Activated T-helper 17 cell treated with anti-CD3 and anti-CD28 coated beads, Interleukin-2, amount 50 U/mL, for 72 hours (primary cell): ENCODE data around the gene CHST5. TPM values are rescaled to one million over a fixed set of nuclear protein-coding genes. Genes with fewer than 3 reads are reported as not detected.
"Not testable (repeated sequence)": the region's sequence is repeated elsewhere in the genome, so short reads cannot be mapped to it uniquely, and the experiment has no call there.

ENCODE experiments used
- ATAC-seq: fragments of 150-1000 bp; cut with Tn5 transposase; replicated peaks from 2 replicates; pipeline ENCODE4 v1.10.0; 2021; ENCODE audit warnings: mild to moderate bottlenecking, moderate library complexity
- H3K27ac Mint-ChIP-seq: one replicate; pipeline ENCODE4 v1.8.0; 2022; ENCODE audit warnings: mixed read lengths
- H3K27me3 Mint-ChIP-seq: one replicate; pipeline ENCODE4 v1.8.0; 2022; ENCODE audit warnings: mixed read lengths
- H3K36me3 Mint-ChIP-seq: one replicate; pipeline ENCODE4 v1.8.0; 2022; ENCODE audit warnings: low read depth, mild to moderate bottlenecking, mixed read lengths
- H3K4me1 Mint-ChIP-seq: one replicate; pipeline ENCODE4 v1.8.0; 2022; ENCODE audit warnings: mixed read lengths
- H3K4me3 Mint-ChIP-seq: one replicate; pipeline ENCODE4 v1.8.0; 2022; ENCODE audit warnings: mild to moderate bottlenecking, mixed read lengths
- H3K9me3 Mint-ChIP-seq: one replicate; pipeline ENCODE4 v1.8.0; 2022; ENCODE audit warnings: mixed read lengths
- total RNA-seq, 2 donors: library from RNA; stranded (reverse); gene quantifications; one replicate each; pipeline ENCODE4 v1.2.3, GENCODE V29; 2022

Gene CHST5
- total RNA-seq, 2 donors from 2014 or later, result not detected

DNA sequence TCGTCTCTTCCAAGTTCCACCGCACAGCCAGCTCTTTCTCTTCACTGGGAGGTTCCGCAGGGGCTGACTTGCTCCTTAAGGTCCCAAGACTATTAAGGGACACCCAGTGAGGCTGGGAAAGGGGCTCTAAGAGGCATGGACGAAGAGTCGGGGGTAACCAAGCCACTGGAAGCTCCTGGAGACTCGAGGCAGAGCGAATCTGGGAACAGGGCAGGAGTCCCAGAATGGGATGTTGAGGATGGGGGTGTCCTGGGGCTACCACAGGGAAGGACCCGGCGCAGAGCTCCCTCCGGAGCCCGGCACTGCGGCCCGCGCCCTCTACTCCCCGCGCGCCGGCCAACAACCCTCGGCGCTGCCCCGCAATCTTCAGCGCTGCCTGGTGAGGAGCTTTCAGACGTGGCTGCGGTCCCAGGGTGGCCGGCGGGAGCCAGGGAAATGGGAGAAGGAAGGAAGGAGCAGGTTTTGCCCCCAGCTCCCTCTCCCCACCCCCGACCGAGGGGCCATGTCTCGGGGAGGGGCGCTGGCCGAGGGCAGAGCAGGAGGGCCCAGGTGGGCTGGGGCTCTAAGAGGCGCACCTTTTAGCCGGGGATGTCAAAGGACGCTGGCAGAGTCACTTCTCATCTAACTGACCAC, 581 bp downstream of the CHST5 start:
- H3K9me3 Mint-ChIP-seq, result no peaks in the 10 kb centered on the region
- no peak overlapping the region for H3K27ac Mint-ChIP-seq
- H3K27me3 Mint-ChIP-seq, result no peaks in the 10 kb centered on the region
- no peak overlapping the region for H3K4me3 Mint-ChIP-seq
- no peaks in the 10 kb centered on the region for H3K4me1 Mint-ChIP-seq
- ATAC-seq, result no peak
- no peaks in the 10 kb centered on the region for H3K36me3 Mint-ChIP-seq

GRCh38 chr16:75534560-75535205, 1.2 kb downstream of the CHST5 start:
- no peak overlapping the region for H3K4me3 Mint-ChIP-seq
- H3K9me3 Mint-ChIP-seq, result no peaks in the 10 kb centered on the region
- no peaks in the 10 kb centered on the region for H3K27me3 Mint-ChIP-seq
- H3K27ac Mint-ChIP-seq, result no peak overlapping the region
- ATAC-seq, result no peak
- H3K36me3 Mint-ChIP-seq, result no peaks in the 10 kb centered on the region
- H3K4me1 Mint-ChIP-seq, result no peaks in the 10 kb centered on the region

- no peak overlapping the region for H3K4me3 Mint-ChIP-seq
- H3K4me1 Mint-ChIP-seq, result no peaks in the 10 kb centered on the region
- no peaks in the 10 kb centered on the region for H3K9me3 Mint-ChIP-seq
- no peaks in the 10 kb centered on the region for H3K27me3 Mint-ChIP-seq
- ATAC-seq, result no peak
- no peak overlapping the region for H3K27ac Mint-ChIP-seq
- no peaks in the 10 kb centered on the region for H3K36me3 Mint-ChIP-seq
Observed at GRCh38 chr16:75532791-75533190, 3.1 kb downstream of the CHST5 start.

GRCh38 chr16:75532142-75532765, 3.7 kb downstream of the CHST5 start:
- no peak for ATAC-seq
- H3K36me3 Mint-ChIP-seq, result no peaks in the 10 kb centered on the region

GRCh38 chr16:75529959-75530358, 5.9 kb downstream of the CHST5 start:
- Mint-ChIP-seq H3K4me3 (no peak overlapping the region), H3K9me3 (no peaks in the 10 kb centered on the region), H3K4me1 (no peaks in the 10 kb centered on the region), H3K27me3 (no peaks in the 10 kb centered on the region), H3K27ac (no peak overlapping the region), H3K36me3 (no peaks in the 10 kb centered on the region)
- no peak for ATAC-seq

More at GRCh38 chr16:75532142-75532765, 3.7 kb downstream of the CHST5 start:
- Mint-ChIP-seq H3K27me3 (no peaks in the 10 kb centered on the region), H3K9me3 (no peaks in the 10 kb centered on the region), H3K4me3 (no peak overlapping the region), H3K4me1 (no peaks in the 10 kb centered on the region), H3K27ac (no peak overlapping the region)

GRCh38 chr16:75529056-75529905, 6.6 kb downstream of the CHST5 start:
- Mint-ChIP-seq H3K9me3 (no peaks in the 10 kb centered on the region), H3K4me3 (no peak overlapping the region), H3K27ac (no peak overlapping the region), H3K27me3 (no peaks in the 10 kb centered on the region), H3K36me3 (no peaks in the 10 kb centered on the region), H3K4me1 (no peaks in the 10 kb centered on the region)
- ATAC-seq, result no peak

- H3K9me3 Mint-ChIP-seq, result no peaks in the 10 kb centered on the region
- no peak for ATAC-seq
- no peak overlapping the region for H3K4me3 Mint-ChIP-seq
- no peaks in the 10 kb centered on the region for H3K4me1 Mint-ChIP-seq
- H3K27ac Mint-ChIP-seq, result no peak overlapping the region
- H3K36me3 Mint-ChIP-seq, result no peaks in the 10 kb centered on the region
- H3K27me3 Mint-ChIP-seq, result no peaks in the 10 kb centered on the region
Observed at GRCh38 chr16:75527825-75528299, 8.0 kb downstream of the CHST5 start.

GRCh38 chr16:75526032-75526790, 9.7 kb downstream of the CHST5 start:
- Mint-ChIP-seq H3K4me1 (no peaks in the 10 kb centered on the region), H3K27ac (no peak overlapping the region), H3K36me3 (no peaks in the 10 kb centered on the region), H3K4me3 (no peak overlapping the region), H3K27me3 (no peaks in the 10 kb centered on the region), H3K9me3 (no peaks in the 10 kb centered on the region)
- no peak for ATAC-seq

DNA sequence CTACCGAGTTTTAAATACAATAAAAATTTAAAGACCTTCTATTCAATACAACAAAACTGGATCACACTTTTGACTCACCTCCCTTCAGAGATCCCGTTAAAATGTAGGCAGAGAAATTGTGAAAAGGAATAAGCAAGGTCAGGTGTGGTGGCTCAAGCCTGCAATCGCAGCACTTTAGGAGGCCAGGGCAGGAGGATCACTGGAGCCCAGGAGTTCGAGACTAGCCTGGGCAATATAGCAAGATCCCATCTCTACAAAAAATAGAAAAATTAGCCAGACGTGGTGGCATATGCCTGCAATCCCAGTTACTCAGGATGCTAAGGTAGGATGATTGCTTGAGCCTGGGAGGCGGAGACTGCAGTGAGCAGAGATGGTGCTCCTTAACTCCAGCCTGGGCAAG, 16.7 kb downstream of the CHST5 start:
- H3K27ac Mint-ChIP-seq, result no peak overlapping the region
- ATAC-seq, result no peak
- H3K4me3 Mint-ChIP-seq, result no peak overlapping the region
- no peaks in the 10 kb centered on the region for H3K36me3 Mint-ChIP-seq
- no peaks in the 10 kb centered on the region for H3K4me1 Mint-ChIP-seq
- H3K27me3 Mint-ChIP-seq, result no peaks in the 10 kb centered on the region
- no peaks in the 10 kb centered on the region for H3K9me3 Mint-ChIP-seq

- H3K4me1 Mint-ChIP-seq, H3K27me3 Mint-ChIP-seq, H3K36me3 Mint-ChIP-seq, H3K9me3 Mint-ChIP-seq, H3K27ac Mint-ChIP-seq: not testable (repeated sequence)
- peak overlapping the region; percentile 88 for H3K4me3 Mint-ChIP-seq
- peak; percentile 31 for ATAC-seq
Observed at GRCh38 chr16:75516189-75516966, 19.5 kb downstream of the CHST5 start.

DNA sequence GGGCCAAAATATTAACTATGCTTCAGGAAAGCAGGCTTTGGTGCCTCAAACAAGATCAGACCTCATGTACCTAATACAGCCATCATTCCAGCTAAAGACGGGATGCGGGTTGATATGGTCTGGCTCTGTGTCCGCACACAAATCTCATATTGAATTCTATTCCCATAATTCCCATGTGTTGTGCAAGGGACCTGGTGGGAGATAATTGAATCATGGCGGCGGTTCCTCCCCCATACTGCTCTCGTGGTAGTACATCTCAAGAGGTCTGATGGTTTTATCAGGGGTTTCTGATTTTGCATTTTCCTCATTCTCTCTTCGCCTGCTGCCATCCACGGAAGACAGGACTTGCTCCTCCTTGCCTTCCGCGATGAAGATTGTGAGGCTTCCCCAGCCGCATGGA, 21.6 kb downstream of the CHST5 start:
- H3K27ac Mint-ChIP-seq, result no peak overlapping the region
- no peaks in the 10 kb centered on the region for H3K9me3 Mint-ChIP-seq
- no peak for ATAC-seq
- no peaks in the 10 kb centered on the region for H3K4me1 Mint-ChIP-seq
- no peak overlapping the region for H3K4me3 Mint-ChIP-seq
- no peaks in the 10 kb centered on the region for H3K27me3 Mint-ChIP-seq
- no peaks in the 10 kb centered on the region for H3K36me3 Mint-ChIP-seq

DNA sequence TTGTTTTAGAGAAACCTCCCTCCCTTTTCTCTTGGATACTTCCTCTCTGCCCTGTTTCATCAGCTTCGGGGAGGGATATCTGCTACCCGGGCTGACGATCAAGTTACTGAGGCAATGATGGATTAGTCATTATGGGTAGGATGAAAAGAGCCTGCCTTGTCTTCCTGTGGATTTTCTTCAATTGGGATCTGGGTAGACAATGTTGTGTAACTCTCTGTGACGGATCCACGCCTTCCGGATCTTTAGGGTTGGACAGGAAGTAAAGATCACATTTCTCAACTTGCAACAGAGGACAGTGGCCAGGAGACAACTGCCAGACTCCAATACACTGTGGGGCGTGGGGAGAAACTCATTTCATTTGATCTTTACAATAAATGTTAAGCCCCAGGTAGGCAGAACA, 29.3 kb downstream of the CHST5 start:
- no peak overlapping the region for H3K4me3 Mint-ChIP-seq
- peaks cover 13% of the 10 kb centered on the region for H3K27me3 Mint-ChIP-seq
- H3K27ac Mint-ChIP-seq, result no peak overlapping the region
- H3K4me1 Mint-ChIP-seq, result no peaks in the 10 kb centered on the region
- no peaks in the 10 kb centered on the region for H3K9me3 Mint-ChIP-seq
- H3K36me3 Mint-ChIP-seq, result no peaks in the 10 kb centered on the region
- no peak for ATAC-seq

GRCh38 chr16:75506107-75506506, 29.8 kb downstream of the CHST5 start:
- no peak for ATAC-seq
- H3K27me3 Mint-ChIP-seq, result peaks cover 13% of the 10 kb centered on the region
- H3K36me3 Mint-ChIP-seq, result no peaks in the 10 kb centered on the region
- H3K27ac Mint-ChIP-seq, result no peak overlapping the region
- H3K9me3 Mint-ChIP-seq, result no peaks in the 10 kb centered on the region
- H3K4me3 Mint-ChIP-seq, result no peak overlapping the region
- H3K4me1 Mint-ChIP-seq, result no peaks in the 10 kb centered on the region
